NB4 (cell line): ENCODE data around the gene ZNF79.

Experiments
- DNase-seq: peaks from one replicate; pipeline ENCODE4 v3.0.0; 2010; ENCODE audit warnings: low read depth
- H3K4me3 ChIP-seq: one replicate; pipeline ENCODE4 v1.5.1; 2011; ENCODE audit warnings: mild to moderate bottlenecking, low read depth, low read length, moderate library complexity
- MYC ChIP-seq: IDR thresholded peaks from 2 replicates; pipeline ENCODE4 v1.6.1; 2011; ENCODE audit warnings: low read depth, low read length
- POLR2A ChIP-seq: IDR thresholded peaks from 2 replicates; pipeline ENCODE4 v1.6.1; 2011; ENCODE audit warnings: mild to moderate bottlenecking; ENCODE audit not compliant: insufficient read length; ENCODE audit errors: extremely low read depth
- TF ChIP-seq, protein P1 (sequence below): IDR thresholded peaks from one replicate; pipeline ENCODE4 v1.5.1; 2012; ENCODE audit warnings: low read depth, low read length
- TF ChIP-seq, protein P2 (sequence below): IDR thresholded peaks from 2 replicates; pipeline ENCODE4 v1.6.1; 2011; ENCODE audit warnings: low read depth, low read length

ZNF79 gene

DNA sequence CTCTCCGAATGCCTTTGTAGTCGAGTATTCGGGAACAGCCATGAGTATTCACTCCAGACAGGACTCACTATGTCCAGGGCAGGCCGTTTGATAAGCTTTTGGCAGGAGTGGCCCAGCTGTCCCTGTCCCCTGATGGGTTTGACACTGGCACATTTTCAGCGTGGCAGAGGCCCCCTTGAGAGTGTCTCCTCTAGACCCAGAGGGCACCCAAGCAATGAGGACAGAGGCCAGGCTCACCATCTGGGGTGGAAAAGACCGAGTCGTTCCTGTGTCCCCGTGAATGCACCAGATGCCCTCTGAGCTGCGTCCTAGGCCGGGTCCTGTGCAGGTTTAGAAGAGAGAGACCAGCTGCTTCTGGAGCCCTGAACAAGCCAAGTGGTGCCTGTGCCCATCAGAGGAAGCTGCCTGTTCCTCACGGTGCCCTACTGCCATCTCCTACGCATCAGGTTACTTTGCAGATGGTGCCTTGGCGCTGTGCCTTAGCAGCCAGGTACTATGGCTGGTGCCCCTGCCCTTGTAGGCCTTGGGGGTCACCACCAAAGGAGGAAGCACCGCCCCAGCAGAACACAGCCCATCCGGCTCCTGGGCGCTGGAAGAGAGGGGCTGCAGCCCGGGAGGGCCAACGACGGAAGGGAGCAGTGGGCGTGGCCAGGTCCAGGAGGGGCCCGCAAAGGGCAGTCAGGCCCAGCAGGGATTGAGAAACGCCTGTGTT lies 69.6 kb downstream of the ZNF79 start:
- TF ChIP-seq, protein P1, sequence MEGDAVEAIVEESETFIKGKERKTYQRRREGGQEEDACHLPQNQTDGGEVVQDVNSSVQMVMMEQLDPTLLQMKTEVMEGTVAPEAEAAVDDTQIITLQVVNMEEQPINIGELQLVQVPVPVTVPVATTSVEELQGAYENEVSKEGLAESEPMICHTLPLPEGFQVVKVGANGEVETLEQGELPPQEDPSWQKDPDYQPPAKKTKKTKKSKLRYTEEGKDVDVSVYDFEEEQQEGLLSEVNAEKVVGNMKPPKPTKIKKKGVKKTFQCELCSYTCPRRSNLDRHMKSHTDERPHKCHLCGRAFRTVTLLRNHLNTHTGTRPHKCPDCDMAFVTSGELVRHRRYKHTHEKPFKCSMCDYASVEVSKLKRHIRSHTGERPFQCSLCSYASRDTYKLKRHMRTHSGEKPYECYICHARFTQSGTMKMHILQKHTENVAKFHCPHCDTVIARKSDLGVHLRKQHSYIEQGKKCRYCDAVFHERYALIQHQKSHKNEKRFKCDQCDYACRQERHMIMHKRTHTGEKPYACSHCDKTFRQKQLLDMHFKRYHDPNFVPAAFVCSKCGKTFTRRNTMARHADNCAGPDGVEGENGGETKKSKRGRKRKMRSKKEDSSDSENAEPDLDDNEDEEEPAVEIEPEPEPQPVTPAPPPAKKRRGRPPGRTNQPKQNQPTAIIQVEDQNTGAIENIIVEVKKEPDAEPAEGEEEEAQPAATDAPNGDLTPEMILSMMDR = no peak
- TF ChIP-seq MYC (no peak), POLR2A (no peak)
- TF ChIP-seq, protein P2, sequence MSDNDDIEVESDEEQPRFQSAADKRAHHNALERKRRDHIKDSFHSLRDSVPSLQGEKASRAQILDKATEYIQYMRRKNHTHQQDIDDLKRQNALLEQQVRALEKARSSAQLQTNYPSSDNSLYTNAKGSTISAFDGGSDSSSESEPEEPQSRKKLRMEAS = no peak
- DNase-seq = no peak
- H3K4me3 ChIP-seq = no peak overlapping the region

DNA sequence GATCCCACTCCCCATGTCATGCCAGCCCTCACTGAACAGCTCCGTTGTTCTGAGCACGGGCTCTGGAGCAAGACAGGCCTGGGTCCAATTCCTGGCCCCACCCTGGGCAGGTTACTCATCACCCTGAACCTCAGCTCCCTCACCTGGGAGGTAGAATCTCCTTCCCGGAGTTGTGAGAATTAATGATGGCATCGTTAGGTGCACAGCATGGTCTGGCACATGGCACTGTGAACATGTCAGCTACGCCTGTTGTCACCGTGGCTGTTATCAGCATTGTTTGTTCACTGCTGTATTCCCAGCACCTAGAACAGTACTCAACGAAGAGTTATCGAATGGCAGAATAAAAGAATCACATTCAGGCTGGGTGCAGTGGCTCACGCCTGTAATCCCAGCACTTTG lies 70.1 kb downstream of the ZNF79 start:
- H3K4me3 ChIP-seq = no peak overlapping the region
- no peak for DNase-seq
- no peak for TF ChIP-seq POLR2A
- TF ChIP-seq, protein P2 = no peak
